ENCODE results near the gene CYP2U1.

GRCh38 chr4:107902715-107903114 is 28.6 kb upstream of the CYP2U1 start:
- TF ChIP-seq CTCF (conservative IDR thresholded peaks at IDR 0.05; ENCODE audit: low read depth in 2 of 2) (no peak), EZH2phosphoT487 (IDR thresholded peaks at IDR 0.05; ENCODE audit: unreplicated experiment) (no peak), EZH2 (IDR thresholded peaks at IDR 0.05; ENCODE audit: low read depth, unreplicated experiment) (no peak)
- TF ChIP-seq, protein P1, sequence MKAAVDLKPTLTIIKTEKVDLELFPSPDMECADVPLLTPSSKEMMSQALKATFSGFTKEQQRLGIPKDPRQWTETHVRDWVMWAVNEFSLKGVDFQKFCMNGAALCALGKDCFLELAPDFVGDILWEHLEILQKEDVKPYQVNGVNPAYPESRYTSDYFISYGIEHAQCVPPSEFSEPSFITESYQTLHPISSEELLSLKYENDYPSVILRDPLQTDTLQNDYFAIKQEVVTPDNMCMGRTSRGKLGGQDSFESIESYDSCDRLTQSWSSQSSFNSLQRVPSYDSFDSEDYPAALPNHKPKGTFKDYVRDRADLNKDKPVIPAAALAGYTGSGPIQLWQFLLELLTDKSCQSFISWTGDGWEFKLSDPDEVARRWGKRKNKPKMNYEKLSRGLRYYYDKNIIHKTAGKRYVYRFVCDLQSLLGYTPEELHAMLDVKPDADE (IDR thresholded peaks at IDR 0.05): no peak
